Measurements from ENCODE around the gene CCDC78.

- TF ChIP-seq, protein P1, sequence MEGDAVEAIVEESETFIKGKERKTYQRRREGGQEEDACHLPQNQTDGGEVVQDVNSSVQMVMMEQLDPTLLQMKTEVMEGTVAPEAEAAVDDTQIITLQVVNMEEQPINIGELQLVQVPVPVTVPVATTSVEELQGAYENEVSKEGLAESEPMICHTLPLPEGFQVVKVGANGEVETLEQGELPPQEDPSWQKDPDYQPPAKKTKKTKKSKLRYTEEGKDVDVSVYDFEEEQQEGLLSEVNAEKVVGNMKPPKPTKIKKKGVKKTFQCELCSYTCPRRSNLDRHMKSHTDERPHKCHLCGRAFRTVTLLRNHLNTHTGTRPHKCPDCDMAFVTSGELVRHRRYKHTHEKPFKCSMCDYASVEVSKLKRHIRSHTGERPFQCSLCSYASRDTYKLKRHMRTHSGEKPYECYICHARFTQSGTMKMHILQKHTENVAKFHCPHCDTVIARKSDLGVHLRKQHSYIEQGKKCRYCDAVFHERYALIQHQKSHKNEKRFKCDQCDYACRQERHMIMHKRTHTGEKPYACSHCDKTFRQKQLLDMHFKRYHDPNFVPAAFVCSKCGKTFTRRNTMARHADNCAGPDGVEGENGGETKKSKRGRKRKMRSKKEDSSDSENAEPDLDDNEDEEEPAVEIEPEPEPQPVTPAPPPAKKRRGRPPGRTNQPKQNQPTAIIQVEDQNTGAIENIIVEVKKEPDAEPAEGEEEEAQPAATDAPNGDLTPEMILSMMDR (IDR thresholded peaks at IDR 0.05; ENCODE audit: insufficient read depth, low read length) = no peak
- TF ChIP-seq POLR2AphosphoS5 (IDR thresholded peaks at IDR 0.05; ENCODE audit: low read depth) = no peak
- no peak for TF ChIP-seq GABPA (IDR thresholded peaks at IDR 0.05; ENCODE audit: low read depth)
- TF ChIP-seq REST (IDR thresholded peaks at IDR 0.05; ENCODE audit: insufficient replicate concordance, low read depth) = no peak
These were observed 21.9 kb upstream of the CCDC78 start for GRCh38 chr16:747978-748746.

Data from HL-60 (cell line).